ENCODE measurements around the gene RAP1A.

RAP1A gene

GRCh38 chr1:111691886-111692285 is 72.3 kb downstream of the RAP1A start:
- Histone ChIP-seq H3K9me3 (ENCODE audit: insufficient read depth, low read length, severe bottlenecking) (no peaks in the 10 kb centered on the region), H3K27me3 (ENCODE audit: insufficient read depth, low read length, poor library complexity) (no peaks in the 10 kb centered on the region), H4K20me1 (ENCODE audit: insufficient read depth, low read length) (no peaks in the 10 kb centered on the region), H3K4me3 (ENCODE audit: low read depth in 1 of 2, low read length in 2 of 2) (no peak overlapping the region), H2AFZ (ENCODE audit: low read depth, low read length) (no peak overlapping the region), H3K9ac (ENCODE audit: low read depth, low read length) (no peak overlapping the region), H3K36me3 (ENCODE audit: insufficient read depth, low read length) (peaks cover 19% of the 10 kb centered on the region; the same call in 1 of the 2 replicates), H3K27ac (ENCODE audit: low read length) (no peak overlapping the region), H3K4me2 (ENCODE audit: insufficient read depth, low read length) (no peak overlapping the region), H3K79me2 (ENCODE audit: insufficient read depth, low read length) (peaks cover 18% of the 10 kb centered on the region; the same call in 1 of the 2 replicates), H3K4me1 (ENCODE audit: insufficient read depth, low read length) (no peaks in the 10 kb centered on the region)
- DNase-seq (no peak), ATAC-seq (ENCODE audit: insufficient read depth, low read depth) (no peak)
- TF ChIP-seq EZH2 (IDR thresholded peaks at IDR 0.05; ENCODE audit: borderline replicate concordance, low read depth, low read length, severe bottlenecking) = no peak
- TF ChIP-seq CTCF (IDR thresholded peaks at IDR 0.05; ENCODE audit: borderline replicate concordance, extremely low read depth, low read length, poor library complexity, severe bottlenecking) = no peak

DNA sequence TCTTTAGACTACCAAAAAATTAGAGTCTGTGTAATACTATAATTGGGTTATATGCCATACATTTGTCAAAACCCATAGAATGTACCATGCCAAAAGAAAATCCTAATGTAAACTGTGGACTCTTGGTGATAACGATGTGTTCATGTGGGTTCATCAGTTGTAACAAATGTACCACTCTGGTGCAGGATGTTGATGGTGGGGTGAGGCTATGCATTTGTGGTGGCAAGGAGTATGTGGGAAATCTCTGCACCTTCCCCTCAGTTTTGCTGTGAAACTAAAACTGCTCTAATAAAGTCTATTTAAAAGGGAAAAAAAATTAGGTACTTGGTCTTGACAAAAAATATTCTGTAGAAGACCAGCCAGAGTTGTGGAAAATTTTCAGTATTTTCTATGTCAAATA is 76.2 kb downstream of the RAP1A start:
- Histone ChIP-seq H3K27me3 (ENCODE audit: insufficient read depth, low read length, poor library complexity) (no peaks in the 10 kb centered on the region), H3K4me3 (ENCODE audit: low read depth in 1 of 2, low read length in 2 of 2) (no peak overlapping the region), H3K9ac (ENCODE audit: low read depth, low read length) (no peak overlapping the region), H3K9me3 (ENCODE audit: insufficient read depth, low read length, severe bottlenecking) (no peaks in the 10 kb centered on the region), H3K79me2 (ENCODE audit: insufficient read depth, low read length) (no peaks in the 10 kb centered on the region), H4K20me1 (ENCODE audit: insufficient read depth, low read length) (no peaks in the 10 kb centered on the region), H2AFZ (ENCODE audit: low read depth, low read length) (no peak overlapping the region), H3K36me3 (ENCODE audit: insufficient read depth, low read length) (peaks cover 50% of the 10 kb centered on the region), H3K4me2 (ENCODE audit: insufficient read depth, low read length) (no peak overlapping the region), H3K4me1 (ENCODE audit: insufficient read depth, low read length) (no peaks in the 10 kb centered on the region), H3K27ac (ENCODE audit: low read length) (no peak overlapping the region)
- TF ChIP-seq EZH2 (IDR thresholded peaks at IDR 0.05; ENCODE audit: borderline replicate concordance, low read depth, low read length, severe bottlenecking) = no peak
- TF ChIP-seq CTCF (IDR thresholded peaks at IDR 0.05; ENCODE audit: borderline replicate concordance, extremely low read depth, low read length, poor library complexity, severe bottlenecking) = no peak
- DNase-seq = no peak
- no peak for ATAC-seq (ENCODE audit: insufficient read depth, low read depth)

GRCh38 chr1:111696330-111696729 is 76.7 kb downstream of the RAP1A start:
- Histone ChIP-seq H3K4me3 (ENCODE audit: low read depth in 1 of 2, low read length in 2 of 2) (no peak overlapping the region), H3K4me1 (ENCODE audit: insufficient read depth, low read length) (no peaks in the 10 kb centered on the region), H2AFZ (ENCODE audit: low read depth, low read length) (no peak overlapping the region), H3K27ac (ENCODE audit: low read length) (no peak overlapping the region), H3K4me2 (ENCODE audit: insufficient read depth, low read length) (no peak overlapping the region), H3K9ac (ENCODE audit: low read depth, low read length) (no peak overlapping the region), H4K20me1 (ENCODE audit: insufficient read depth, low read length) (no peaks in the 10 kb centered on the region), H3K79me2 (ENCODE audit: insufficient read depth, low read length) (no peaks in the 10 kb centered on the region), H3K9me3 (ENCODE audit: insufficient read depth, low read length, severe bottlenecking) (no peaks in the 10 kb centered on the region), H3K36me3 (ENCODE audit: insufficient read depth, low read length) (peaks cover 53% of the 10 kb centered on the region), H3K27me3 (ENCODE audit: insufficient read depth, low read length, poor library complexity) (no peaks in the 10 kb centered on the region)
- TF ChIP-seq EZH2 (IDR thresholded peaks at IDR 0.05; ENCODE audit: borderline replicate concordance, low read depth, low read length, severe bottlenecking) (no peak), CTCF (IDR thresholded peaks at IDR 0.05; ENCODE audit: borderline replicate concordance, extremely low read depth, low read length, poor library complexity, severe bottlenecking) (no peak)
- ATAC-seq (ENCODE audit: insufficient read depth, low read depth) (no peak), DNase-seq (no peak)

GRCh38 chr1:111699268-111699667 is 79.7 kb downstream of the RAP1A start:
- Histone ChIP-seq H4K20me1 (ENCODE audit: insufficient read depth, low read length) (no peaks in the 10 kb centered on the region), H3K4me2 (ENCODE audit: insufficient read depth, low read length) (no peak overlapping the region), H3K4me3 (ENCODE audit: low read depth in 1 of 2, low read length in 2 of 2) (no peak overlapping the region), H3K9ac (ENCODE audit: low read depth, low read length) (no peak overlapping the region), H3K36me3 (ENCODE audit: insufficient read depth, low read length) (peaks cover 67% of the 10 kb centered on the region), H3K27ac (ENCODE audit: low read length) (no peak overlapping the region), H3K4me1 (ENCODE audit: insufficient read depth, low read length) (no peaks in the 10 kb centered on the region), H3K79me2 (ENCODE audit: insufficient read depth, low read length) (no peaks in the 10 kb centered on the region), H2AFZ (ENCODE audit: low read depth, low read length) (no peak overlapping the region), H3K27me3 (ENCODE audit: insufficient read depth, low read length, poor library complexity) (no peaks in the 10 kb centered on the region), H3K9me3 (ENCODE audit: insufficient read depth, low read length, severe bottlenecking) (no peaks in the 10 kb centered on the region)
- TF ChIP-seq EZH2 (IDR thresholded peaks at IDR 0.05; ENCODE audit: borderline replicate concordance, low read depth, low read length, severe bottlenecking) = no peak
- no peak for TF ChIP-seq CTCF (IDR thresholded peaks at IDR 0.05; ENCODE audit: borderline replicate concordance, extremely low read depth, low read length, poor library complexity, severe bottlenecking)
- no peak for DNase-seq
- no peak for ATAC-seq (ENCODE audit: insufficient read depth, low read depth)

All from DND-41 (cell line).